ENCODE results near the gene EWSR1.

The EWSR1 gene

DNA sequence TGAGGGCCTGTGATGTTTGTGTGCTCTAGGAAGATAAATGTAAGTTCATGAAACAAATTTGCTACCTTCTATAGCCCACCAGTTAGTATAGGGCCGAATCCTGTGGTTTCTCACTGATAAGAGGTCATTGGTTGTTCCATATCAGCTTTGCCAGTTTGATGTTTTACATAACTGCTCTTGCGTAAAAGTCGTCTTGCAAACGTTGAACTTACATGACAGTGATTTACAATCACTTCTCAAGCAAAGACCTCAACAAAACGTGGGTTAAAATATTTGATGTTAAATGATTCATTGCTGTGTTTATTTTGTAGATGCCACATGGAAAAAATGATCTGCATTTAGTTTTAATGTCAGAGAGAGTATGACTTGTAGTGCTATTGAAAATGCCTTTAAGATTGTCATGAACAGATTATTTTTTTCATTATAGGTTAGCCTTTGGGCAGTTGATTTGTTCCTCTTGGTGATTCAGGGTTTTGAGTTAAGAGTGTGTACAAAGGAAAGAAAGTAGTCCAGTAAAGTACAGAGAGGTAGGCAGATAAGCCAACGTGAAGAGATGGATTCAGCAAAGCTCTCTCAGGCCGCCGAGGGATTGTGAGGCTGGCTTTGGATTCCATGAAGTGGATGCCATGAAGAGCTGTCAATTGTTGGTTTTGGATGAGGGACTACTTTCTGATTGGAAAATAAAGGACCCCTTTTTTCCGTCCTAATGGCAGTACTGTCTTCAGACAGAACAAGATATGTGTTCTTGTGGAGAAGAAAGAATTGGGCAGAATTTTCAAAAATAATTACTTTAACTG lies 2.6 kb downstream of the EWSR1 start:
- TF ChIP-seq TEAD4 (IDR thresholded peaks at IDR 0.05) = no peak
- TF ChIP-seq CREB1 (IDR thresholded peaks at IDR 0.05; ENCODE audit: low read depth) = no peak
- TF ChIP-seq, protein P1, sequence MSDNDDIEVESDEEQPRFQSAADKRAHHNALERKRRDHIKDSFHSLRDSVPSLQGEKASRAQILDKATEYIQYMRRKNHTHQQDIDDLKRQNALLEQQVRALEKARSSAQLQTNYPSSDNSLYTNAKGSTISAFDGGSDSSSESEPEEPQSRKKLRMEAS (IDR thresholded peaks at IDR 0.05) = no peak
- TF ChIP-seq, protein P2, sequence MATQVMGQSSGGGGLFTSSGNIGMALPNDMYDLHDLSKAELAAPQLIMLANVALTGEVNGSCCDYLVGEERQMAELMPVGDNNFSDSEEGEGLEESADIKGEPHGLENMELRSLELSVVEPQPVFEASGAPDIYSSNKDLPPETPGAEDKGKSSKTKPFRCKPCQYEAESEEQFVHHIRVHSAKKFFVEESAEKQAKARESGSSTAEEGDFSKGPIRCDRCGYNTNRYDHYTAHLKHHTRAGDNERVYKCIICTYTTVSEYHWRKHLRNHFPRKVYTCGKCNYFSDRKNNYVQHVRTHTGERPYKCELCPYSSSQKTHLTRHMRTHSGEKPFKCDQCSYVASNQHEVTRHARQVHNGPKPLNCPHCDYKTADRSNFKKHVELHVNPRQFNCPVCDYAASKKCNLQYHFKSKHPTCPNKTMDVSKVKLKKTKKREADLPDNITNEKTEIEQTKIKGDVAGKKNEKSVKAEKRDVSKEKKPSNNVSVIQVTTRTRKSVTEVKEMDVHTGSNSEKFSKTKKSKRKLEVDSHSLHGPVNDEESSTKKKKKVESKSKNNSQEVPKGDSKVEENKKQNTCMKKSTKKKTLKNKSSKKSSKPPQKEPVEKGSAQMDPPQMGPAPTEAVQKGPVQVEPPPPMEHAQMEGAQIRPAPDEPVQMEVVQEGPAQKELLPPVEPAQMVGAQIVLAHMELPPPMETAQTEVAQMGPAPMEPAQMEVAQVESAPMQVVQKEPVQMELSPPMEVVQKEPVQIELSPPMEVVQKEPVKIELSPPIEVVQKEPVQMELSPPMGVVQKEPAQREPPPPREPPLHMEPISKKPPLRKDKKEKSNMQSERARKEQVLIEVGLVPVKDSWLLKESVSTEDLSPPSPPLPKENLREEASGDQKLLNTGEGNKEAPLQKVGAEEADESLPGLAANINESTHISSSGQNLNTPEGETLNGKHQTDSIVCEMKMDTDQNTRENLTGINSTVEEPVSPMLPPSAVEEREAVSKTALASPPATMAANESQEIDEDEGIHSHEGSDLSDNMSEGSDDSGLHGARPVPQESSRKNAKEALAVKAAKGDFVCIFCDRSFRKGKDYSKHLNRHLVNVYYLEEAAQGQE (IDR thresholded peaks at IDR 0.05; ENCODE audit: low read depth) = no peak
- TF ChIP-seq CEBPB (IDR thresholded peaks at IDR 0.05) = no peak
- no peak for TF ChIP-seq RAD21 (IDR thresholded peaks at IDR 0.05; ENCODE audit: low read depth)
- TF ChIP-seq NFIC (IDR thresholded peaks at IDR 0.05) = no peak
- TF ChIP-seq TAF1 (IDR thresholded peaks at IDR 0.05; ENCODE audit: low read depth) = no peak
- TF ChIP-seq, protein P3, sequence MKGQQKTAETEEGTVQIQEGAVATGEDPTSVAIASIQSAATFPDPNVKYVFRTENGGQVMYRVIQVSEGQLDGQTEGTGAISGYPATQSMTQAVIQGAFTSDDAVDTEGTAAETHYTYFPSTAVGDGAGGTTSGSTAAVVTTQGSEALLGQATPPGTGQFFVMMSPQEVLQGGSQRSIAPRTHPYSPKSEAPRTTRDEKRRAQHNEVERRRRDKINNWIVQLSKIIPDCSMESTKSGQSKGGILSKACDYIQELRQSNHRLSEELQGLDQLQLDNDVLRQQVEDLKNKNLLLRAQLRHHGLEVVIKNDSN (IDR thresholded peaks at IDR 0.05) = no peak
- no peak for TF ChIP-seq FOXM1 (IDR thresholded peaks at IDR 0.05; ENCODE audit: borderline replicate concordance, low read depth)
- no peak for TF ChIP-seq EP300 (IDR thresholded peaks at IDR 0.05; ENCODE audit: borderline replicate concordance)

DNA sequence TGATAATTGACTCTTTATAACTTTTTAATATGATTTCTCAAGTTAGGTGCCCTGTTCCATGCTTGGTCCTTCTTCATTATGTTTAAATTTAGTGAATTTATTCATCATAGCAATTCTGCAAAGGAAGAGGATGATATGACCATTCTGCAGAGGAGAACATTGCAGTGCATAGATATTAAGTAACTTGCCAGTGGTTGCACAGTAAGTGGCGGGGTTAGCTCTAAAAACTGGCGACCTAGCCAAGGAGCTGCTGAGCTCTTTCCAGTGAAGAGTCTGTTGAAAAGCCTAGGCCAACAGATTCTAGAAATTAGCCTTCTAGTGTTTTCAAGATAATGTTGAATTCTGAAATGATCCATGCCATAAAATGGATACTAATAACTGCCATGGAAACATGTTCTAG lies 4.6 kb downstream of the EWSR1 start:
- TF ChIP-seq, protein P3 (IDR thresholded peaks at IDR 0.05) = no peak
- TF ChIP-seq RAD21 (IDR thresholded peaks at IDR 0.05; ENCODE audit: low read depth) (no peak), TEAD4 (IDR thresholded peaks at IDR 0.05) (no peak), NFIC (IDR thresholded peaks at IDR 0.05) (no peak), EP300 (IDR thresholded peaks at IDR 0.05; ENCODE audit: borderline replicate concordance) (no peak)
- TF ChIP-seq, protein P2 (IDR thresholded peaks at IDR 0.05; ENCODE audit: low read depth) = no peak

DNA sequence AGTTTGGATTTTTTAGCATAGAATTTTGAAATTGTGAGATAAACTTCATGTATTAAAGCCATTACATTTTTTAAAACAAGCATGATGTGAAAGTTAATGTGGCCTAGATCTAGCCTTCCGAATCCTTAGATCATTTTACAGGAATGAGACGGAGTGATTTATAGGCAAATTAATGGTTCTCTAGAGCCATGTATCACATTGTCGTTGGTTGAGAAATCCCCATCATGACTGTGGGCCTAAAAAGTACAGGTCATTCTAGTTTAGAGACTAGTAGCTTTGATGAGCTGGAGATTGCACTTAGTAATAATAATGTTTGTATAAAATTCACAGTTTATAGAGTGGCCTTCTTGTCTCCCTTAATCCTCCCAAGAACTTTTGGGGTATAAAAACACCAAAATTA lies 7.1 kb downstream of the EWSR1 start:
- no peak for TF ChIP-seq CEBPB (IDR thresholded peaks at IDR 0.05)
- no peak for TF ChIP-seq NFIC (IDR thresholded peaks at IDR 0.05)
- TF ChIP-seq ZBTB7A (IDR thresholded peaks at IDR 0.05; ENCODE audit: low read depth) = no peak
- no peak for TF ChIP-seq RAD21 (IDR thresholded peaks at IDR 0.05; ENCODE audit: low read depth)
- TF ChIP-seq, protein P3 (IDR thresholded peaks at IDR 0.05) = no peak
- TF ChIP-seq EP300 (IDR thresholded peaks at IDR 0.05; ENCODE audit: borderline replicate concordance) = no peak
- TF ChIP-seq TCF12 (IDR thresholded peaks at IDR 0.05; ENCODE audit: low read depth) = no peak
- no peak for TF ChIP-seq TEAD4 (IDR thresholded peaks at IDR 0.05)
- TF ChIP-seq, protein P2 (IDR thresholded peaks at IDR 0.05; ENCODE audit: low read depth) = no peak
- no peak for TF ChIP-seq YY1 (IDR thresholded peaks at IDR 0.05; ENCODE audit: low read depth)
- no peak for TF ChIP-seq EGR1 (IDR thresholded peaks at IDR 0.05)

DNA sequence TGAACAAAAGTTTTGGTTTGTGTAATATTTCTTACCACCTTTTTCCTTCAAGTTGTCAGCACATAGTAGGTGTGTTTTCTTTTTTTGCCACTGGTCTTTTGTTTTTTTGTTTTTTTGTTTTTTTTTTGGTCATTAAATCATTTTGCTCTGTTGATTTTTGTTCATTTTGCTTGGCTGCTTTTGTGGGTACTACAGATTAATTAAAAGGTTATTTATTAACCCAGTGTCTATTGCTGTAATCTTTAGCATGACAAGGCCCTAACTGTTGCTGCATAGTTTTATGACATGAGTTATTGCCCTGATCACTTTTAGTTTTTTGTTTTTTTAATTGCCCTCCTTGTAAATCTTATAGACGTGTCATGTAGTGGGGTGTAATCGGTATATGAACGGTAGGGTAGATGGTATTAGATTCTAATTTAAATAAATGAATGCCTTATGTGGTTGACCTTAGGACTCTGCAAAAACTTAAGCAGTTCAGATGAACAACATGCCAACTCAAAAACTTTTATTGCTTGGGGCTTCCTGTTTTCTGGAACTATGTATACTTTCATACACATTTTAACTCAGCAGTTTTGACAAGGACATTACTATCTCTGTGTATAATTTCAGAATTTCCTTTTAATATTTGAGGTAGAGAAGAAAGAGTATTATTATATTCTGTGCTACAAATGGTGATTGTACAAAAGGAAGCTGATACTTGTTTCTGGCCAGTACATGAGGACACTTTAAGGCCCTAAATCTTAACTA lies 7.9 kb downstream of the EWSR1 start:
- TF ChIP-seq, protein P3 (IDR thresholded peaks at IDR 0.05) = no peak
- TF ChIP-seq TAF1 (IDR thresholded peaks at IDR 0.05; ENCODE audit: low read depth) (no peak), FOXM1 (IDR thresholded peaks at IDR 0.05; ENCODE audit: borderline replicate concordance, low read depth) (no peak), NFIC (IDR thresholded peaks at IDR 0.05) (no peak), ZBTB7A (IDR thresholded peaks at IDR 0.05; ENCODE audit: low read depth) (no peak), RAD21 (IDR thresholded peaks at IDR 0.05; ENCODE audit: low read depth) (no peak), TEAD4 (IDR thresholded peaks at IDR 0.05) (no peak), CEBPB (IDR thresholded peaks at IDR 0.05) (no peak)
- TF ChIP-seq, protein P1 (IDR thresholded peaks at IDR 0.05) = no peak
- TF ChIP-seq, protein P2 (IDR thresholded peaks at IDR 0.05; ENCODE audit: low read depth) = no peak
